NCI-H345 treated with DMSO at 0.1 percent for 48 hours (cell line): ENCODE measurements around the gene GEMIN2.
"Not testable (repeated sequence)": the region's sequence is repeated elsewhere in the genome, so short reads cannot be mapped to it uniquely, and the experiment has no call there.

Experiments
- DNase-seq: peaks from one replicate; lab custom pipeline; 2025; ENCODE audit not compliant: unreplicated experiment; lab: John Stamatoyannopoulos, UW

The GEMIN2 gene

GRCh38 chr14:39175445-39176262 is 61.5 kb downstream of the GEMIN2 start:
- DNase-seq: no peak

- DNase-seq: no peak
These were observed 62.4 kb downstream of the GEMIN2 start for GRCh38 chr14:39176263-39177167.

- DNase-seq: no peak
These were observed 63.0 kb downstream of the GEMIN2 start for GRCh38 chr14:39177168-39177545.

GRCh38 chr14:39179042-39179441 is 64.9 kb downstream of the GEMIN2 start:
- DNase-seq: no peak

GRCh38 chr14:39180553-39180952 is 66.4 kb downstream of the GEMIN2 start:
- DNase-seq: no peak

- DNase-seq: no peak
These were observed 67.0 kb downstream of the GEMIN2 start for GRCh38 chr14:39181026-39181692.

GRCh38 chr14:39181693-39182047 is 67.5 kb downstream of the GEMIN2 start:
- DNase-seq: no peak

- DNase-seq: no peak
These were observed 68.9 kb downstream of the GEMIN2 start for GRCh38 chr14:39182770-39183684.

- not testable (repeated sequence) for DNase-seq
These were observed 69.5 kb downstream of the GEMIN2 start for GRCh38 chr14:39183685-39184003.

GRCh38 chr14:39184628-39185255 is 70.6 kb downstream of the GEMIN2 start:
- no peak for DNase-seq

- DNase-seq: no peak
These were observed 71.3 kb downstream of the GEMIN2 start for GRCh38 chr14:39185256-39186049.
